ENCODE data around the gene CCDC91. TPM values are rescaled to one million over a fixed set of nuclear protein-coding genes. Genes with fewer than 3 reads are reported as not detected.

CCDC91 gene
- total RNA-seq, 6 donors from 2014 or later: 27.7 to 77.5 (median 30.2) TPM

- Histone ChIP-seq H3K9me3 (no peaks in the 10 kb centered on the region), H3K27me3 (no peaks in the 10 kb centered on the region), H3K36me3 (no peaks in the 10 kb centered on the region), H3K27ac (no peak overlapping the region), H3K4me3 (no peak overlapping the region), H3K4me1 (no peaks in the 10 kb centered on the region)
- TF ChIP-seq POLR2A (IDR thresholded peaks at IDR 0.05): no peak
- TF ChIP-seq EP300 (IDR thresholded peaks at IDR 0.05): no peak
- no peak for TF ChIP-seq POLR2AphosphoS5 (IDR thresholded peaks at IDR 0.05)
- TF ChIP-seq CTCF (IDR thresholded peaks at IDR 0.05): no peak
- no peak for ATAC-seq (ENCODE audit: low FRiP score in 2 of 2)
- WGBS, 2 donors: 71 to 73% methylated on average over 3 of the region's 3 CpGs
- DNase-seq: no peak
Measured at GRCh38 chr12:28331130-28331529, 140.9 kb downstream of the CCDC91 start.

DNA sequence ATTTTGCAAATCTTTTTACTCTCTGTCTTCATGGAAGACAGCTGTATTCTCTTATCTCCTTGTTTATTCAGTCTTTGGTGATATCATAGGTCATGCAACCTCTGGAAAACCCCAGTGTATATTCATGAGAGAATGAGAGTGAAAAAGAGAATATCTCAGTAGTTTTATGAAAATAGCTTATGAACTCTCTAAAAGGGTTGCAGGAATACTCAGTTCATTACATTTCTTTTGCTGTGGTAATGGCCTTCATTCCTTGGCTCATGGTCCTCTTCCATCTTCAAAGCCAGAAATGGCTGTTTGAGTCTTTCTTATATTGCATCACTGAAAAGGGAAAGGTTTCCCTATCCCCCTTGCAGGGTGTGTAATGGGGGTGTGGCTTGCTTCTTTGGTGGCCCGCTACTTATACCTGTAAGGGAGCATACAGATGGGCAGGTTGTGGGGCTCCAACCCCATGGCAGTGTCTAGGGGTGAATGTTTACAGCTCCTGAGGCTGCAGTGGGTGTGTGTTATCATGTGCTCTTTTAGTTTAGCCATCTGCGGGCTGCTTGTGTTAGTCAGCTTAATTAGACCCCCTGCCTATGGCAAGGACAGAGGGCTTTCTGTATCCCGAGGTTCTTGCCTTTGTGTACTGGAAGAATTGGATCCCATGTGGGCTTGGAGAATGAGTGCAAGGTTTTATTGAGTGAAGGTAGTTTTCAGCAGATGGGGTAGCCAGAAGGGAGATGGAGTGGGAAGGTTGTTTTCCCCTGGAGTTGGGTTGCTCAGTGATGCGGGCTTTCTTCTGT is 150.2 kb downstream of the CCDC91 start:
- no peaks in the 10 kb centered on the region for H3K9me3 ChIP-seq
- 76 to 86% methylated on average over 4 of the region's 4 CpGs for WGBS, 2 donors
- no peak overlapping the region for H3K4me3 ChIP-seq
- no peak for DNase-seq
- H3K27me3 ChIP-seq: no peaks in the 10 kb centered on the region
- no peak overlapping the region for H3K27ac ChIP-seq
- no peaks in the 10 kb centered on the region for H3K36me3 ChIP-seq
- ATAC-seq (ENCODE audit: low FRiP score in 2 of 2): peak in 1 of 2 donors; percentile 70
- TF ChIP-seq EP300 (IDR thresholded peaks at IDR 0.05): no peak
- TF ChIP-seq POLR2AphosphoS5 (IDR thresholded peaks at IDR 0.05): no peak
- no peak for TF ChIP-seq CTCF (IDR thresholded peaks at IDR 0.05)
- TF ChIP-seq POLR2A (IDR thresholded peaks at IDR 0.05): no peak
- no peaks in the 10 kb centered on the region for H3K4me1 ChIP-seq

- H3K27ac ChIP-seq: no peak overlapping the region
- ATAC-seq (ENCODE audit: low FRiP score in 2 of 2): no peak
- no peaks in the 10 kb centered on the region for H3K4me1 ChIP-seq
- no peaks in the 10 kb centered on the region for H3K9me3 ChIP-seq
- no peak for TF ChIP-seq POLR2AphosphoS5 (IDR thresholded peaks at IDR 0.05)
- TF ChIP-seq CTCF (IDR thresholded peaks at IDR 0.05): no peak
- no peak for TF ChIP-seq EP300 (IDR thresholded peaks at IDR 0.05)
- no peak for TF ChIP-seq POLR2A (IDR thresholded peaks at IDR 0.05)
- DNase-seq: no peak
- H3K4me3 ChIP-seq: no peak overlapping the region
- no peaks in the 10 kb centered on the region for H3K36me3 ChIP-seq
- H3K27me3 ChIP-seq: no peaks in the 10 kb centered on the region
- 88 to 91% methylated on average over 1 of the region's 1 CpG for WGBS, 2 donors
Measured at GRCh38 chr12:28343713-28344112, 153.5 kb downstream of the CCDC91 start.

DNA sequence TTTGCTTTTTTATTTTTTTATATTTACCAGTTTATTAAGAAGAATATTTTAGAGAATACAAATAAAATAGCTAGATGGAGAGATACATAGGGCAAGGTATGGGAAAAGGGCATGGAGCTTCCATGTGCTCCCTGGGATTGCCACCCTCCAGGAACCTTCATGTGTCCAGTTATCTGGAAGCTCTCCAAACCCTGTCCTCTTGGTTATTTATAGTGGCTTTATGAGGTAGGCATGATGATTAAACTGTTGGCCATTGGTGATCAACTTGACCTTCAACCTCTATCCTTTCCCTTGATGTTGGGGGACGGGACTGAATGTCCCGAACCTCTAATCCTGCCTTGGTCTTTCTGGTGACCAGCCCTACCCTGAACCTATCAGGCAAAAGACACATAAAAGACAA is 156.3 kb downstream of the CCDC91 start:
- Histone ChIP-seq H3K36me3 (no peaks in the 10 kb centered on the region), H3K4me1 (no peaks in the 10 kb centered on the region), H3K9me3 (no peaks in the 10 kb centered on the region), H3K27me3 (no peaks in the 10 kb centered on the region), H3K4me3 (no peak overlapping the region), H3K27ac (no peak overlapping the region)
- no peak for ATAC-seq (ENCODE audit: low FRiP score in 2 of 2)
- no peak for DNase-seq
- WGBS, 2 donors: 98 to 100% methylated on average over 2 of the region's 2 CpGs
- TF ChIP-seq EP300 (IDR thresholded peaks at IDR 0.05) (no peak), POLR2A (IDR thresholded peaks at IDR 0.05) (no peak), CTCF (IDR thresholded peaks at IDR 0.05) (no peak), POLR2AphosphoS5 (IDR thresholded peaks at IDR 0.05) (no peak)

- no peaks in the 10 kb centered on the region for H3K36me3 ChIP-seq
- 96 to 98% methylated on average over 2 of the region's 2 CpGs for WGBS, 2 donors
- no peak overlapping the region for H3K4me3 ChIP-seq
- H3K27ac ChIP-seq: no peak overlapping the region
- DNase-seq: no peak
- no peaks in the 10 kb centered on the region for H3K27me3 ChIP-seq
- no peak for ATAC-seq (ENCODE audit: low FRiP score in 2 of 2)
- no peaks in the 10 kb centered on the region for H3K4me1 ChIP-seq
- no peaks in the 10 kb centered on the region for H3K9me3 ChIP-seq
- TF ChIP-seq CTCF (IDR thresholded peaks at IDR 0.05) (no peak), EP300 (IDR thresholded peaks at IDR 0.05) (no peak), POLR2AphosphoS5 (IDR thresholded peaks at IDR 0.05) (no peak), POLR2A (IDR thresholded peaks at IDR 0.05) (no peak)
Measured at GRCh38 chr12:28349196-28349595, 158.9 kb downstream of the CCDC91 start.
